ENCODE measurements around the gene ANKRD50.
A peak's percentile ranks its signal among the peaks of the same experiment; 100 is the strongest.

The ANKRD50 gene

GRCh38 chr4:124712372-124713184 is at the start of gene ANKRD50:
ANKRD50 (minus strand) TSS chr4:124712732; CDS start chr4:124710511, 2,221 bp downstream.
- peak; percentile 93 for DNase-seq (ENCODE audit: low spot score)

GRCh38 chr4:124757126-124757525 is 44.6 kb upstream of the ANKRD50 start:
- DNase-seq (ENCODE audit: low spot score) = no peak

- no peak for DNase-seq (ENCODE audit: low spot score)
Observed at GRCh38 chr4:124754681-124755080, 42.1 kb upstream of the ANKRD50 start.

GRCh38 chr4:124753941-124754581 is 41.5 kb upstream of the ANKRD50 start:
- DNase-seq (ENCODE audit: low spot score) = no peak

GRCh38 chr4:124749421-124749820 is 36.9 kb upstream of the ANKRD50 start:
- DNase-seq (ENCODE audit: low spot score) = no peak

- DNase-seq (ENCODE audit: low spot score) = no peak
Observed at GRCh38 chr4:124748965-124749364, 36.4 kb upstream of the ANKRD50 start.

- DNase-seq (ENCODE audit: low spot score) = no peak
Observed at GRCh38 chr4:124745985-124746801, 33.7 kb upstream of the ANKRD50 start.

GRCh38 chr4:124743711-124744110 is 31.2 kb upstream of the ANKRD50 start:
- DNase-seq (ENCODE audit: low spot score) = no peak

- no peak for DNase-seq (ENCODE audit: low spot score)
Observed at GRCh38 chr4:124740501-124740900, 28.0 kb upstream of the ANKRD50 start.

- no peak for DNase-seq (ENCODE audit: low spot score)
Observed at GRCh38 chr4:124738994-124739393, 26.5 kb upstream of the ANKRD50 start.

GRCh38 chr4:124737619-124738018 is 25.1 kb upstream of the ANKRD50 start:
- no peak for DNase-seq (ENCODE audit: low spot score)

GRCh38 chr4:124736526-124736925 is 24.0 kb upstream of the ANKRD50 start:
- DNase-seq (ENCODE audit: low spot score) = no peak

- DNase-seq (ENCODE audit: low spot score) = no peak
Observed at GRCh38 chr4:124727331-124727890, 14.9 kb upstream of the ANKRD50 start.

GRCh38 chr4:124726269-124726668 is 13.7 kb upstream of the ANKRD50 start:
- no peak for DNase-seq (ENCODE audit: low spot score)

GRCh38 chr4:124722071-124722470 is 9.5 kb upstream of the ANKRD50 start:
- DNase-seq (ENCODE audit: low spot score) = no peak

GRCh38 chr4:124717101-124717500 is 4.6 kb upstream of the ANKRD50 start:
- no peak for DNase-seq (ENCODE audit: low spot score)

- DNase-seq (ENCODE audit: low spot score) = peak; percentile 66
Observed at GRCh38 chr4:124713185-124713592, 657 bp upstream of the ANKRD50 start.

GRCh38 chr4:124711471-124712371 is 811 bp downstream of the ANKRD50 start:
- DNase-seq (ENCODE audit: low spot score) = peak; percentile 48

GRCh38 chr4:124710911-124711310 is 1.6 kb downstream of the ANKRD50 start:
- no peak for DNase-seq (ENCODE audit: low spot score)

GRCh38 chr4:124710015-124710741 is 2.4 kb downstream of the ANKRD50 start:
- DNase-seq (ENCODE audit: low spot score) = no peak

Data from AG08395 (cell line).